WERI-Rb-1 (cell line): ENCODE measurements around the gene SCNM1.

Experiments
- DNase-seq: peaks from one replicate; pipeline ENCODE4 v3.0.0-alpha.2; 2020
- H3K27ac ChIP-seq: fragments of 250-450 bp; sonication (Bioruptor Pico); 2 replicates; pipeline ENCODE4 v1.5.1; 2020; ENCODE audit warnings: mild to moderate bottlenecking, moderate library complexity
- H3K27me3 ChIP-seq: fragments of 250-450 bp; sonication (Bioruptor Pico); 2 replicates; pipeline ENCODE4 v1.5.1; 2021; ENCODE audit warnings: mild to moderate bottlenecking, low read depth, moderate library complexity; ENCODE audit not compliant: insufficient read depth, severe bottlenecking
- H3K36me3 ChIP-seq: fragments of 250-450 bp; sonication (Bioruptor Pico); 2 replicates; pipeline ENCODE4 v1.5.1; 2020; ENCODE audit warnings: mild to moderate bottlenecking, moderate library complexity
- H3K4me3 ChIP-seq: 2 replicates; pipeline ENCODE4 v1.5.1; 2011; ENCODE audit warnings: low read depth, mild to moderate bottlenecking, control low read depth, low read length
- H3K9me3 ChIP-seq: fragments of 250-450 bp; sonication (Bioruptor Pico); 2 replicates; pipeline ENCODE4 v1.5.1; 2021; ENCODE audit warnings: mild to moderate bottlenecking, moderate library complexity; ENCODE audit not compliant: severe bottlenecking
- CTCF ChIP-seq: IDR thresholded peaks from 2 replicates; pipeline ENCODE4 v1.5.1; 2011; ENCODE audit warnings: low read depth, mild to moderate bottlenecking, control low read depth, inconsistent platforms, low read length

Gene SCNM1

DNA sequence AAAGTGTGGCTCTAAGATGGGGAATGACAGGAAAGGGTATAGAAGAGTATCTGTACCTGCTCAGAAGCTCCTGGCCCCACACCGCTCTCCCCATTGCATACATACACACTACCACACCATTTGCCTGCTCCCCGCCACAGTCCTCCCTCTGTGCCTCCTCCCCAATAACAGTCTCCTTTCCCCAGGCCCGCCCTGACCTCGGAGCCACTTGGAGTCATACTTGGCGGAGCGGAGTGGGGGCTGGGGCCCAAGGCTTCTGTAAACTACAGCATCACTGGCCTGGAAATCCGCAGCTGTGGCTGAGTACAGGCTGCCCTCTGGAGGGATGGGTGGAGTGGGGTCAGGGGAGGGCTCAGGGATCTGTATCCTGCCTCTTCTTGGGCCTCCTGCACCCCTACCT lies 28.2 kb upstream of the SCNM1 start:
- peaks cover 94% of the 10 kb centered on the region for H3K36me3 ChIP-seq
- TF ChIP-seq CTCF = no peak
- no peak for DNase-seq
- no peaks in the 10 kb centered on the region for H3K9me3 ChIP-seq
- H3K27ac ChIP-seq = no peak overlapping the region
- H3K4me3 ChIP-seq = no peak overlapping the region
- no peaks in the 10 kb centered on the region for H3K27me3 ChIP-seq

GRCh38 chr1:151142411-151143056 lies 23.4 kb upstream of the SCNM1 start:
- no peak for TF ChIP-seq CTCF
- Histone ChIP-seq H3K9me3 (no peaks in the 10 kb centered on the region), H3K4me3 (peak overlapping the region; percentile 18), H3K27me3 (no peaks in the 10 kb centered on the region), H3K36me3 (peaks cover 69% of the 10 kb centered on the region), H3K27ac (peak overlapping the region; percentile 86)
- peak; percentile 100 for DNase-seq

- H3K27me3 ChIP-seq = no peaks in the 10 kb centered on the region
- DNase-seq = no peak
- H3K36me3 ChIP-seq = peaks cover 63% of the 10 kb centered on the region
- peak; percentile 33; the same call in 1 of the 2 replicates for TF ChIP-seq CTCF
- no peaks in the 10 kb centered on the region for H3K9me3 ChIP-seq
- H3K27ac ChIP-seq = peak overlapping the region; percentile 86
- H3K4me3 ChIP-seq = peak overlapping the region; percentile 9; the same call in 1 of the 2 replicates
Observed at GRCh38 chr1:151143057-151143435, 22.9 kb upstream of the SCNM1 start.

DNA sequence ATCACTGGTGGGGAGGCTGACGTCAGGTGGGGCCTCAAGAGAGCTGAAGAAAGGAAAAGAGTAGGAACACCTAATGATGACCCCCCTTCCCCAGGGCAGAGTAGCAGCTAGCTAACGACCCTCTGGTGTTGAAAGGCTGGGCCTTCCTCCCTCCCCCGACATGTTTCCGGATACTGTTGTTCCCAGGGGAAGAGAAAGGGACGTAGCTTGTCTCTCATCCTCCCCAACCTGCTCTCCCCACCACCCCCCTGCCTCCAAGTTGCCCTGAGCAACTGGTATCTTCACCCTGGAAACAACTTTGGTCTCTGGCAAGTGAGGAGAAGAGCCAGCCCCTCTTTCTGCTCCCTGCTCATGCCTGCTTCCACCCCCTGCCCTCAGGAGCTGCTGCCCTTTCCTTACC lies 22.0 kb upstream of the SCNM1 start:
- TF ChIP-seq CTCF = no peak
- Histone ChIP-seq H3K27me3 (no peaks in the 10 kb centered on the region), H3K9me3 (no peaks in the 10 kb centered on the region), H3K27ac (peak overlapping the region; percentile 86), H3K36me3 (peaks cover 54% of the 10 kb centered on the region), H3K4me3 (peak overlapping the region; percentile 73)
- DNase-seq = peak; percentile 54

- no peak for TF ChIP-seq CTCF
- Histone ChIP-seq H3K9me3 (no peaks in the 10 kb centered on the region), H3K27ac (peak overlapping the region; percentile 86), H3K4me3 (peak overlapping the region; percentile 73), H3K27me3 (no peaks in the 10 kb centered on the region), H3K36me3 (peaks cover 47% of the 10 kb centered on the region)
- DNase-seq = peak; percentile 55
Observed at GRCh38 chr1:151144474-151145303, 21.3 kb upstream of the SCNM1 start.
